HepG2 (cell line): ENCODE results near the gene SLC25A28. TPM values are rescaled to one million over a fixed set of nuclear protein-coding genes. Genes with fewer than 3 reads are reported as not detected.

Source experiments
- ATAC-seq: fragments of 200-7000 bp; cut with Tn5 transposase; 3 replicates; pipeline ENCODE4 v1.9.1; 2020; ENCODE audit warnings: mild to moderate bottlenecking, moderate library complexity
- BruUV-seq: library from RNA; stranded (reverse); fragments of 400-500 nt; replicated peaks from 2 replicates; lab custom pipeline; 2021; lab: Mats Ljungman, UMichigan
- CTCF ChIA-PET: fragments of 300-600 bp; formaldehyde crosslinking; extraction: SDS; loops from one replicate; lab custom pipeline; 2021; ENCODE audit warnings: low total read pairs, inconsistent platforms, low intra/inter-chr PET ratio; lab: Yijun Ruan, JAX
- POLR2A ChIA-PET: fragments of 350-600 bp; sonication (Branson Sonifier 250); formaldehyde crosslinking; loops from one replicate; lab custom pipeline; 2020; ENCODE audit warnings: antibody characterized with exemption, inconsistent platforms; lab: Yijun Ruan, JAX
- DNase-seq: peaks from one replicate; pipeline ENCODE4 v3.0.0-alpha.2; 2015; ENCODE audit warnings: low spot score
- FAIRE-seq: peaks from 3 replicates; lab custom pipeline; 2011; peaks lifted over from hg19 to GRCh38; lab: Jason Lieb, UNC
- H2AFZ ChIP-seq: one replicate; pipeline ENCODE4 v1.6.1; 2011; ENCODE audit warnings: low read length, inconsistent platforms
- H3K27ac ChIP-seq: fragments of 300-600 bp; 3 replicates; pipeline ENCODE4 v1.8.0; 2011; ENCODE audit warnings: mixed run types, mild to moderate bottlenecking, mixed read lengths, low read length, inconsistent platforms; ENCODE audit not compliant: insufficient read depth; ENCODE audit errors: extremely low read length
- H3K27me3 ChIP-seq, 2 experiments: fragments of 200-600 bp in 1 of 2; 2 replicates in 1 of 2; 3 replicates in 1 of 2; pipeline versions ENCODE4 v1.6.0 to v1.8.0; 2011; ENCODE audit warnings: low read length in 2 of 2, mild to moderate bottlenecking in 2 of 2, moderate library complexity in 2 of 2, inconsistent platforms in 1 of 2; ENCODE audit not compliant: insufficient read depth in 2 of 2, control insufficient read depth in 1 of 2
- H3K36me3 ChIP-seq, 2 experiments: fragments of 200-600 bp in 1 of 2; replicated peaks in 1 of 2; 2 replicates in 1 of 2; 3 replicates in 1 of 2; pipeline versions ENCODE4 v1.5.1 to v1.8.0; 2011; ENCODE audit warnings: low read length in 2 of 2, inconsistent platforms in 1 of 2; ENCODE audit not compliant: insufficient read depth in 2 of 2, control insufficient read depth in 1 of 2
- H3K4me1 ChIP-seq: 2 replicates; pipeline ENCODE4 v1.5.1; 2012; ENCODE audit warnings: low read length, inconsistent platforms; ENCODE audit not compliant: insufficient read depth
- H3K4me2 ChIP-seq: 2 replicates; pipeline ENCODE4 v1.6.0; 2011; ENCODE audit warnings: low read depth, low read length, inconsistent platforms
- H3K4me3 ChIP-seq, 3 experiments: fragments of 200-600 bp in 1 of 3; sonication (generic), shearing (Covaris generic) in 1 of 3; replicated peaks in 1 of 3; 2 replicates each; pipeline ENCODE4 v1.5.1; 2011 to 2016; ENCODE audit warnings: low read length in 3 of 3, inconsistent platforms in 2 of 3, low read depth in 2 of 3, mild to moderate bottlenecking in 2 of 3, control low read depth in 1 of 3, mixed read lengths in 1 of 3; ENCODE audit not compliant: insufficient read depth in 1 of 3
- H3K79me2 ChIP-seq: one replicate; pipeline ENCODE4 v1.6.1; 2011; ENCODE audit warnings: low read length, inconsistent platforms; ENCODE audit not compliant: insufficient read depth
- H3K9ac ChIP-seq: 2 replicates; pipeline ENCODE4 v1.6.0; 2011; ENCODE audit warnings: mild to moderate bottlenecking, low read depth, low read length, inconsistent platforms; ENCODE audit not compliant: insufficient read depth
- H3K9me3 ChIP-seq: 2 replicates; pipeline ENCODE4 v1.5.1; 2012; ENCODE audit warnings: mild to moderate bottlenecking, low read length
- H4K20me1 ChIP-seq: 2 replicates; pipeline ENCODE4 v1.6.0; 2011; ENCODE audit warnings: inconsistent platforms, mild to moderate bottlenecking, low read length, moderate library complexity; ENCODE audit not compliant: insufficient read depth
- ASH2L ChIP-seq: fragments of 300-600, 200-600 bp; sonication (generic); IDR thresholded peaks from 2 replicates; pipeline ENCODE4 v1.7.0; 2017; ENCODE audit warnings: low read depth, mild to moderate bottlenecking, moderate library complexity, mixed read lengths, low read length; ENCODE audit not compliant: insufficient read length
- CTCF ChIP-seq: sonication (generic); formaldehyde crosslinking; IDR thresholded peaks from 2 replicates; pipeline ENCODE4 v1.5.0; 2020; ENCODE audit warnings: mild to moderate bottlenecking, missing genetic modification reagents, moderate library complexity
- HIVEP1 ChIP-seq: sonication (generic); formaldehyde crosslinking; IDR thresholded peaks from 2 replicates; pipeline ENCODE4 v1.4.0; 2020; ENCODE audit warnings: mild to moderate bottlenecking, missing genetic modification reagents
- JDP2 ChIP-seq: sonication (generic); formaldehyde crosslinking; IDR thresholded peaks from 2 replicates; pipeline ENCODE4 v1.8.1; 2022; ENCODE audit warnings: missing genetic modification reagents, borderline replicate concordance
- KLF9 ChIP-seq: IDR thresholded peaks from 2 replicates; pipeline ENCODE4 v1.6.1; 2016; ENCODE audit warnings: low read depth
- LRRFIP1 ChIP-seq: sonication (generic); formaldehyde crosslinking; conservative IDR thresholded peaks from 2 replicates; pipeline ENCODE4 v1.4.0; 2020; ENCODE audit warnings: missing genetic modification reagents
- MAFK ChIP-seq, 2 experiments: IDR thresholded peaks in 1 of 2; conservative IDR thresholded peaks in 1 of 2; 2 replicates each; pipeline ENCODE4 v1.6.1; 2011; ENCODE audit warnings: improper control_type of control experiment in 2 of 2, low read length in 2 of 2
- MXD3 ChIP-seq: IDR thresholded peaks from 2 replicates; pipeline ENCODE4 v1.6.1; 2016; ENCODE audit warnings: mild to moderate bottlenecking, missing biosample characterization, missing genetic modification reagents
- MXD4 ChIP-seq: IDR thresholded peaks from 2 replicates; pipeline ENCODE4 v1.6.1; 2016; ENCODE audit warnings: mild to moderate bottlenecking, missing biosample characterization, missing genetic modification reagents
- SMARCE1 ChIP-seq: fragments of 450-650 bp; IDR thresholded peaks from 2 replicates; pipeline ENCODE4 v1.6.1; 2017; ENCODE audit warnings: borderline replicate concordance
- ZNF331 ChIP-seq: sonication (generic); formaldehyde crosslinking; IDR thresholded peaks from 2 replicates; pipeline ENCODE4 v1.4.0; 2020; ENCODE audit warnings: missing genetic modification reagents
- ZNF709 ChIP-seq: sonication (generic); formaldehyde crosslinking; IDR thresholded peaks from 2 replicates; pipeline ENCODE4 v1.5.0; 2020; ENCODE audit warnings: mild to moderate bottlenecking, missing genetic modification reagents
- ZNF781 ChIP-seq: sonication (generic); formaldehyde crosslinking; IDR thresholded peaks from 2 replicates; pipeline ENCODE4 v1.5.1; 2020; ENCODE audit warnings: borderline replicate concordance, mild to moderate bottlenecking, missing genetic modification reagents; ENCODE audit errors: not compliant biosample characterization
- WGBS: methylation state at CpG from one replicate; pipeline ENCODE4 v1.1.6; 2017; ENCODE audit warnings: low lambda C conversion rate; 5-methylcytosine and 5-hydroxymethylcytosine counted together
- in situ Hi-C: cut with HindIII; loops from 2 replicates; pipeline ENCODE4 v1.10.0; 2017; ENCODE audit warnings: low pct_unique_long_range_greater_than_20kb; ENCODE audit not compliant: extremely low pct_ligation_motif_present
- intact Hi-C: fragments of 100-400 bp; cut with micrococcal nuclease; formaldehyde crosslinking; loops from one replicate; pipeline ENCODE4 v1.10.0; 2022; ENCODE audit not compliant: unreplicated experiment
- polyA plus RNA-seq, 8 experiments: library from polyadenylated mRNA; depleted of rRNA in 3 of 8; stranded (reverse) in 7 of 8; unstranded in 1 of 8; fragments of >200 nt; fragmentation: Illumina TruSeq in 4 of 8; extraction: Trizol in 4 of 8; gene quantifications; 2 replicates each; pipeline versions ENCODE4 v1.2.1 to v1.2.3, GENCODE V29; 2011 to 2016; ENCODE audit warnings: low read depth in 4 of 8, missing spikeins in 1 of 8, mixed read lengths in 1 of 8; ENCODE audit not compliant: insufficient read depth in 1 of 8
- total RNA-seq, 5 experiments: library from RNA; depleted of rRNA; stranded (reverse); fragments of >200 nt; fragmentation: Illumina TruSeq; extraction: Trizol; gene quantifications; 2 replicates each; pipeline ENCODE4 v1.2.3, GENCODE V29; 2016; ENCODE audit warnings: low read depth in 1 of 5
- TF ChIP-seq, protein P1 (sequence below): sonication (generic); formaldehyde crosslinking; conservative IDR thresholded peaks from 2 replicates; pipeline ENCODE4 v1.8.1; 2023; ENCODE audit warnings: missing genetic modification reagents
- TF ChIP-seq, protein P2 (sequence below): IDR thresholded peaks from 2 replicates; pipeline ENCODE4 v1.6.1; 2016; ENCODE audit warnings: missing genetic modification reagents, missing compliant biosample characterization
- TF ChIP-seq, protein P3 (sequence below): sonication (generic); formaldehyde crosslinking; IDR thresholded peaks from 2 replicates; pipeline ENCODE4 v1.4.0; 2020; ENCODE audit warnings: missing genetic modification reagents

Gene SLC25A28
- total and polyA plus RNA-seq, 2 of the 13 experiments (the other 11 are each of a cell fraction or from before 2014, with no cell fraction given): 15.2 to 41.0 TPM

- H4K20me1 ChIP-seq: no peaks in the 10 kb centered on the region
- in situ Hi-C loops (loop anchor here (5.0 kb wide), 1 partner anchor 48 kb away; no protein-coding TSS in a partner anchor), intact Hi-C loops (no loop called here)
- no peak overlapping the region for H3K4me3 ChIP-seq
- no peak overlapping the region for H3K9ac ChIP-seq
- no peak overlapping the region for H3K27ac ChIP-seq
- H3K4me1 ChIP-seq: no peaks in the 10 kb centered on the region
- H3K4me2 ChIP-seq: no peak overlapping the region
- H3K9me3 ChIP-seq: no peaks in the 10 kb centered on the region
- no TSS peak for BruUV-seq
- CTCF ChIA-PET: no interaction called here
- H2AFZ ChIP-seq: no peak overlapping the region
- H3K36me3 ChIP-seq: no peaks in the 10 kb centered on the region
- ATAC-seq: no peak
- no peak for DNase-seq
- no peaks in the 10 kb centered on the region for H3K27me3 ChIP-seq
- WGBS: 0% methylated on average over 3 of the region's 3 CpGs
- POLR2A ChIA-PET: no interaction called here
- FAIRE-seq: no peak
- no peaks in the 10 kb centered on the region for H3K79me2 ChIP-seq
- no peak for TF ChIP-seq MAFK (conservative IDR thresholded peaks at IDR 0.05 in 1 of 2, IDR thresholded peaks at IDR 0.05 in 1 of 2; ENCODE audit: low read length in 2 of 2)
- TF ChIP-seq MXD4 (CRISPR knock-in tag): no peak
- TF ChIP-seq ZNF781: no peak
- TF ChIP-seq, protein P1, sequence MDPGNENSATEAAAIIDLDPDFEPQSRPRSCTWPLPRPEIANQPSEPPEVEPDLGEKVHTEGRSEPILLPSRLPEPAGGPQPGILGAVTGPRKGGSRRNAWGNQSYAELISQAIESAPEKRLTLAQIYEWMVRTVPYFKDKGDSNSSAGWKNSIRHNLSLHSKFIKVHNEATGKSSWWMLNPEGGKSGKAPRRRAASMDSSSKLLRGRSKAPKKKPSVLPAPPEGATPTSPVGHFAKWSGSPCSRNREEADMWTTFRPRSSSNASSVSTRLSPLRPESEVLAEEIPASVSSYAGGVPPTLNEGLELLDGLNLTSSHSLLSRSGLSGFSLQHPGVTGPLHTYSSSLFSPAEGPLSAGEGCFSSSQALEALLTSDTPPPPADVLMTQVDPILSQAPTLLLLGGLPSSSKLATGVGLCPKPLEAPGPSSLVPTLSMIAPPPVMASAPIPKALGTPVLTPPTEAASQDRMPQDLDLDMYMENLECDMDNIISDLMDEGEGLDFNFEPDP (CRISPR knock-in tag): no peak
- no peak for TF ChIP-seq CTCF (CRISPR knock-in tag)
- TF ChIP-seq, protein P2, sequence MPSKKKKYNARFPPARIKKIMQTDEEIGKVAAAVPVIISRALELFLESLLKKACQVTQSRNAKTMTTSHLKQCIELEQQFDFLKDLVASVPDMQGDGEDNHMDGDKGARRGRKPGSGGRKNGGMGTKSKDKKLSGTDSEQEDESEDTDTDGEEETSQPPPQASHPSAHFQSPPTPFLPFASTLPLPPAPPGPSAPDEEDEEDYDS (CRISPR knock-in tag): no peak
- TF ChIP-seq JDP2 (CRISPR knock-in tag): no peak
- TF ChIP-seq LRRFIP1 (CRISPR knock-in tag): no peak
- TF ChIP-seq ZNF709: no peak
- no peak for TF ChIP-seq MXD3 (CRISPR knock-in tag)
- no peak for TF ChIP-seq KLF9 (CRISPR knock-in tag)
- TF ChIP-seq, protein P3, sequence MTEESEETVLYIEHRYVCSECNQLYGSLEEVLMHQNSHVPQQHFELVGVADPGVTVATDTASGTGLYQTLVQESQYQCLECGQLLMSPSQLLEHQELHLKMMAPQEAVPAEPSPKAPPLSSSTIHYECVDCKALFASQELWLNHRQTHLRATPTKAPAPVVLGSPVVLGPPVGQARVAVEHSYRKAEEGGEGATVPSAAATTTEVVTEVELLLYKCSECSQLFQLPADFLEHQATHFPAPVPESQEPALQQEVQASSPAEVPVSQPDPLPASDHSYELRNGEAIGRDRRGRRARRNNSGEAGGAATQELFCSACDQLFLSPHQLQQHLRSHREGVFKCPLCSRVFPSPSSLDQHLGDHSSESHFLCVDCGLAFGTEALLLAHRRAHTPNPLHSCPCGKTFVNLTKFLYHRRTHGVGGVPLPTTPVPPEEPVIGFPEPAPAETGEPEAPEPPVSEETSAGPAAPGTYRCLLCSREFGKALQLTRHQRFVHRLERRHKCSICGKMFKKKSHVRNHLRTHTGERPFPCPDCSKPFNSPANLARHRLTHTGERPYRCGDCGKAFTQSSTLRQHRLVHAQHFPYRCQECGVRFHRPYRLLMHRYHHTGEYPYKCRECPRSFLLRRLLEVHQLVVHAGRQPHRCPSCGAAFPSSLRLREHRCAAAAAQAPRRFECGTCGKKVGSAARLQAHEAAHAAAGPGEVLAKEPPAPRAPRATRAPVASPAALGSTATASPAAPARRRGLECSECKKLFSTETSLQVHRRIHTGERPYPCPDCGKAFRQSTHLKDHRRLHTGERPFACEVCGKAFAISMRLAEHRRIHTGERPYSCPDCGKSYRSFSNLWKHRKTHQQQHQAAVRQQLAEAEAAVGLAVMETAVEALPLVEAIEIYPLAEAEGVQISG: no peak
- no peak for TF ChIP-seq HIVEP1 (CRISPR knock-in tag)
- TF ChIP-seq ZNF331 (CRISPR knock-in tag): no peak
- TF ChIP-seq ASH2L: no peak
- no peak for TF ChIP-seq SMARCE1
These were observed 55.9 kb downstream of the SLC25A28 start for GRCh38 chr10:99564361-99564760.
